ENCODE results near the gene TCF4. TPM values are rescaled to one million over a fixed set of nuclear protein-coding genes. Genes with fewer than 3 reads are reported as not detected.

The TCF4 gene
- polyA plus RNA-seq, 1 of the 3 experiments (the other 2 are of a cell fraction), result 39.1 TPM

DNA sequence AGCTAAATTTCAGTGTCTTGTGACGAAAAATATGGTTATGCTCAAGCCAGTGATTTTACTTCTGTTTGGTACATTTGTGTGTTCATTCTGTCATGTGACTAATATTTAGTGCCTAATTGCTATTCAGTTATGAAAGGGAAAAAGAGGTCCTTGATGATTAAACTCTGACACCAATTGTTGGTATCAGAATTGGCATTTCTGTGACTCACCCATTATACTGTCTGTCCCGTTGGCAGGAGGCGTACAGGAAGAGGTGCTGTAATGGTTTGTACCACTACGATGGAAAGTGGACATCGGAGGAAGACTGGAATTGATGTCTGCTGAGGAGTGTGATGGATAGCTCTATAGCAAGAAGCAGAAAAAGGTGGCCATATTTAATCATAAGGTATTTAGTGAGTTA, 318.4 kb downstream of the TCF4 start (continued):
- TF ChIP-seq, protein P1, sequence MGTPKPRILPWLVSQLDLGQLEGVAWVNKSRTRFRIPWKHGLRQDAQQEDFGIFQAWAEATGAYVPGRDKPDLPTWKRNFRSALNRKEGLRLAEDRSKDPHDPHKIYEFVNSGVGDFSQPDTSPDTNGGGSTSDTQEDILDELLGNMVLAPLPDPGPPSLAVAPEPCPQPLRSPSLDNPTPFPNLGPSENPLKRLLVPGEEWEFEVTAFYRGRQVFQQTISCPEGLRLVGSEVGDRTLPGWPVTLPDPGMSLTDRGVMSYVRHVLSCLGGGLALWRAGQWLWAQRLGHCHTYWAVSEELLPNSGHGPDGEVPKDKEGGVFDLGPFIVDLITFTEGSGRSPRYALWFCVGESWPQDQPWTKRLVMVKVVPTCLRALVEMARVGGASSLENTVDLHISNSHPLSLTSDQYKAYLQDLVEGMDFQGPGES (IDR thresholded peaks at IDR 0.05; ENCODE audit: low read depth, low read length), result no peak
- TF ChIP-seq MXI1 (IDR thresholded peaks at IDR 0.05; ENCODE audit: low read depth, low read length), result no peak
- TF ChIP-seq JUND (IDR thresholded peaks at IDR 0.05), result peak; percentile 50
- TF ChIP-seq YY1 (IDR thresholded peaks at IDR 0.05; ENCODE audit: low read depth), result no peak
- no peak for TF ChIP-seq NRF1 (IDR thresholded peaks at IDR 0.05; ENCODE audit: low read depth, low read length)
- TF ChIP-seq SIN3A (IDR thresholded peaks at IDR 0.05; ENCODE audit: borderline replicate concordance, low read depth, low read length), result no peak
- no peak for TF ChIP-seq RCOR1 (IDR thresholded peaks at IDR 0.05; ENCODE audit: low read length)
- TF ChIP-seq ELF1 (IDR thresholded peaks at IDR 0.05), result no peak
- TF ChIP-seq FOSL2 (IDR thresholded peaks at IDR 0.05; ENCODE audit: borderline replicate concordance, low read depth), result peak; percentile 50; the same call in 1 of the 2 replicates

DNA sequence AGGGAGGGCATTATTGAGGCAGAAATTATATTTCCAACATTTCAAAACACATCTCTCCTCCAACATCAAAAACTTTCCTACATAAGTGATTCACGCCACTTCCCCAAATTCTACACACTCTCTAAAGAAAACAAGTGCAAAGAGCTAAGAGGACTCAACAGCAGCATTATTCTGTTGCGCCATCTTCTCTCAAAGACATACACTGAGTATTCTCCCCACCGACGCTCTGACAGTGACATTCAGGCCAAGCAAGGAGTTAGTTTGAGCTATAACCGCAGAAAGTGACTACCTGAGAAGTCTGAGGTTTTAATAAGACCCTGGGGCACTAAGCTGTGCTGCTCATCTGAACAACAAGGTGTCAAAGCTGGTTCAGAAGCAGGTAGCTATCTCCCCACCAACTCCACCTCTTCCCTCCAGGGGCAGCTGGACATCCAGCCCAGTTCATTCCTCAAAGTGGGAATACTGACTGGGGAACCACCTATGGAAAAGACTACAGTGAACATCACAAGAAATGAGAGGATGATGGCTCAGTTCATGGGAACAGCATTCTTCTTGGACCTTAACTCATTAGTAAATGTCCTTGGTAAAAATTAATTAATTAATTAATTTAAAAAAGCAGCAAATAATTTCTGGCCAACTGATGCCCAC, 319.2 kb downstream of the TCF4 start:
- Histone ChIP-seq H3K4me2 (no peak overlapping the region), H3K27me3 (ENCODE audit: insufficient read depth) (no peaks in the 10 kb centered on the region), H3F3A (replicated peaks; ENCODE audit: insufficient read depth) (peaks cover 27% of the 10 kb centered on the region), H3K27ac (ENCODE audit: low read depth in 2 of 2, low read length in 1 of 2) (peak overlapping the region; percentile 31 to 85), H2AFZ (ENCODE audit: low read depth) (no peak overlapping the region), H3K9me3 (no peaks in the 10 kb centered on the region), H3K36me3 (replicated peaks in 1 of 2; ENCODE audit: control insufficient read depth in 1 of 2, insufficient read depth in 2 of 2, low read length in 1 of 2) (peaks cover 67 to 100% of the 10 kb centered on the region in 2 experiments), H3K4me1 (ENCODE audit: control insufficient read depth in 1 of 2, insufficient read depth in 2 of 2, low read depth in 1 of 2, low read length in 1 of 2) (peaks cover 21 to 29% of the 10 kb centered on the region in 2 experiments; a peak in 3 of 4 replicates), H3K9me2 (no peaks in the 10 kb centered on the region), H3K4me3 (ENCODE audit: low read depth in 2 of 2, low read length in 1 of 2) (no peak overlapping the region), H4K20me1 (ENCODE audit: insufficient read depth) (no peaks in the 10 kb centered on the region), H3K9ac (no peak overlapping the region), H3K79me2 (ENCODE audit: insufficient read depth) (peaks cover 36% of the 10 kb centered on the region)
- DNase-seq, result no peak
- ChIA-PET CTCF (interaction anchor here (1.0 to 1.2 kb wide), 3 partner anchors 10 to 147 kb away, joined by 3 to 4 read pairs (median 3); no protein-coding TSS in a partner anchor), POLR2A (no interaction called here)
- TF ChIP-seq ELF1 (IDR thresholded peaks at IDR 0.05) (no peak), RAD21 (IDR thresholded peaks at IDR 0.05; ENCODE audit: low read length) (no peak), NRF1 (IDR thresholded peaks at IDR 0.05; ENCODE audit: low read depth, low read length) (no peak), JUND (IDR thresholded peaks at IDR 0.05) (no peak), YY1 (IDR thresholded peaks at IDR 0.05; ENCODE audit: low read depth) (no peak), SIN3A (IDR thresholded peaks at IDR 0.05; ENCODE audit: borderline replicate concordance, low read depth, low read length) (no peak), RCOR1 (IDR thresholded peaks at IDR 0.05; ENCODE audit: low read length) (no peak), TCF12 (IDR thresholded peaks at IDR 0.05) (no peak), MXI1 (IDR thresholded peaks at IDR 0.05; ENCODE audit: low read depth, low read length) (no peak), RFX5 (IDR thresholded peaks at IDR 0.05; ENCODE audit: low read length) (no peak), EP300 (IDR thresholded peaks at IDR 0.05; ENCODE audit: borderline replicate concordance in 1 of 2, low read depth in 1 of 2, low read length in 1 of 2) (no peak), TAF1 (IDR thresholded peaks at IDR 0.05; ENCODE audit: borderline replicate concordance, low read depth, low read length) (no peak), CHD2 (IDR thresholded peaks at IDR 0.05; ENCODE audit: low read length, partially characterized antibody) (no peak)
- TF ChIP-seq, protein P2, sequence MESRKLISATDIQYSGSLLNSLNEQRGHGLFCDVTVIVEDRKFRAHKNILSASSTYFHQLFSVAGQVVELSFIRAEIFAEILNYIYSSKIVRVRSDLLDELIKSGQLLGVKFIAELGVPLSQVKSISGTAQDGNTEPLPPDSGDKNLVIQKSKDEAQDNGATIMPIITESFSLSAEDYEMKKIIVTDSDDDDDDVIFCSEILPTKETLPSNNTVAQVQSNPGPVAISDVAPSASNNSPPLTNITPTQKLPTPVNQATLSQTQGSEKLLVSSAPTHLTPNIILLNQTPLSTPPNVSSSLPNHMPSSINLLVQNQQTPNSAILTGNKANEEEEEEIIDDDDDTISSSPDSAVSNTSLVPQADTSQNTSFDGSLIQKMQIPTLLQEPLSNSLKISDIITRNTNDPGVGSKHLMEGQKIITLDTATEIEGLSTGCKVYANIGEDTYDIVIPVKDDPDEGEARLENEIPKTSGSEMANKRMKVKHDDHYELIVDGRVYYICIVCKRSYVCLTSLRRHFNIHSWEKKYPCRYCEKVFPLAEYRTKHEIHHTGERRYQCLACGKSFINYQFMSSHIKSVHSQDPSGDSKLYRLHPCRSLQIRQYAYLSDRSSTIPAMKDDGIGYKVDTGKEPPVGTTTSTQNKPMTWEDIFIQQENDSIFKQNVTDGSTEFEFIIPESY (IDR thresholded peaks at IDR 0.05; ENCODE audit: borderline replicate concordance, low read depth), result no peak
- 93% methylated on average over 5 of the region's 5 CpGs for WGBS (ENCODE audit: low lambda C conversion rate)
